GM18502 (cell line): Measurements from ENCODE around the gene CCDC90B.
"Not testable (repeated sequence)": the region's sequence is repeated elsewhere in the genome, so short reads cannot be mapped to it uniquely, and the experiment has no call there.

Experiments used
- ATAC-seq: cut with Tn5 transposase; IDR thresholded peaks from one replicate; pipeline ENCODE4 v1.9.1; 2021; ENCODE audit warnings: mild to moderate bottlenecking; ENCODE audit not compliant: unreplicated experiment, poor library complexity

CCDC90B gene

GRCh38 chr11:83292709-83293456 lies 6.7 kb upstream of the CCDC90B start:
- peak; percentile 76 for ATAC-seq

- no peak for ATAC-seq
These were observed 1.5 kb upstream of the CCDC90B start for GRCh38 chr11:83287631-83288030.

GRCh38 chr11:83285151-83285770 lies 906 bp downstream of the CCDC90B start:
- peak; percentile 50 for ATAC-seq

GRCh38 chr11:83284501-83285150 lies 1.5 kb downstream of the CCDC90B start:
- no peak for ATAC-seq

GRCh38 chr11:83282084-83282716 lies 4.0 kb downstream of the CCDC90B start:
- no peak for ATAC-seq

GRCh38 chr11:83280256-83280655 lies 5.9 kb downstream of the CCDC90B start:
- ATAC-seq = no peak

- no peak for ATAC-seq
These were observed 7.8 kb downstream of the CCDC90B start for GRCh38 chr11:83278351-83278750.

- no peak for ATAC-seq
These were observed 10.1 kb downstream of the CCDC90B start for GRCh38 chr11:83275888-83276641.

GRCh38 chr11:83272627-83273026 lies 13.5 kb downstream of the CCDC90B start:
- ATAC-seq = no peak

- ATAC-seq = not testable (repeated sequence)
These were observed 14.4 kb downstream of the CCDC90B start for GRCh38 chr11:83271734-83272133.

- ATAC-seq = not testable (repeated sequence)
These were observed 17.1 kb downstream of the CCDC90B start for GRCh38 chr11:83269080-83269479.

- no peak for ATAC-seq
These were observed 20.8 kb downstream of the CCDC90B start for GRCh38 chr11:83265331-83265730.

GRCh38 chr11:83259559-83259958 lies 26.6 kb downstream of the CCDC90B start:
- ATAC-seq = no peak

GRCh38 chr11:83257761-83258168 lies 28.4 kb downstream of the CCDC90B start:
- no peak for ATAC-seq

GRCh38 chr11:83256602-83257340 lies 29.4 kb downstream of the CCDC90B start:
- ATAC-seq = no peak

- ATAC-seq = no peak
These were observed 30.8 kb downstream of the CCDC90B start for GRCh38 chr11:83255366-83255765.

- ATAC-seq = no peak
These were observed 33.2 kb downstream of the CCDC90B start for GRCh38 chr11:83252941-83253340.

- no peak for ATAC-seq
These were observed 33.9 kb downstream of the CCDC90B start for GRCh38 chr11:83252266-83252665.

GRCh38 chr11:83249972-83250593 lies 36.1 kb downstream of the CCDC90B start:
- peak; percentile 83 for ATAC-seq
